IMR-90 (cell line): ENCODE results near the gene EME2. TPM values are rescaled to one million over a fixed set of nuclear protein-coding genes. Genes with fewer than 3 reads are reported as not detected.

Source experiments
- ATAC-seq: fragments of 200-7000 bp; cut with Tn5 transposase; 2 replicates; pipeline ENCODE4 v1.9.1; 2020; ENCODE audit warnings: low read depth, mild to moderate bottlenecking, moderate library complexity
- BruUV-seq: library from RNA; stranded (reverse); fragments of 400-500 nt; replicated peaks from 2 replicates; lab custom pipeline; 2021; lab: Mats Ljungman, UMichigan
- CTCF ChIA-PET: fragments of 300-600 bp; formaldehyde crosslinking; extraction: SDS; loops from one replicate; lab custom pipeline; 2021; ENCODE audit warnings: antibody characterized with exemption; lab: Yijun Ruan, JAX
- POLR2A ChIA-PET: fragments of 300-600 bp; sonication (Branson Sonifier 250); formaldehyde crosslinking; loops from one replicate; lab custom pipeline; 2022; ENCODE audit warnings: antibody characterized with exemption; ENCODE audit not compliant: unreplicated experiment; lab: Charles Lee
- DNase-seq: peaks from one replicate; pipeline ENCODE4 v3.0.0; 2013
- H2AFZ ChIP-seq: replicated peaks from 2 replicates; pipeline ENCODE3; 2013; ENCODE audit warnings: low read length, mild to moderate bottlenecking; ENCODE audit not compliant: poor library complexity
- H2AK5ac ChIP-seq: 2 replicates; pipeline ENCODE4 v1.6.1; 2013; ENCODE audit warnings: low read depth, low read length, inconsistent platforms
- H2AK9ac ChIP-seq: replicated peaks from 2 replicates; pipeline ENCODE3; 2013; ENCODE audit warnings: mild to moderate bottlenecking, low read depth, low read length, moderate library complexity; ENCODE audit not compliant: poor library complexity
- H2BK120ac ChIP-seq: 2 replicates; pipeline ENCODE4 v1.6.1; 2013; ENCODE audit warnings: low read depth, low read length, inconsistent platforms
- H2BK15ac ChIP-seq: 3 replicates; pipeline ENCODE4 v1.6.1; 2013; ENCODE audit warnings: low read depth, low read length, inconsistent platforms
- H2BK20ac ChIP-seq: 2 replicates; pipeline ENCODE4 v1.6.1; 2013; ENCODE audit warnings: low read depth, mild to moderate bottlenecking, inconsistent platforms, low read length, moderate library complexity
- H2BK5ac ChIP-seq: 2 replicates; pipeline ENCODE4 v1.6.1; 2013; ENCODE audit warnings: mild to moderate bottlenecking, low read depth, low read length, inconsistent platforms; ENCODE audit not compliant: poor library complexity, severe bottlenecking
- H3K14ac ChIP-seq: replicated peaks from 2 replicates; pipeline ENCODE4 v1.6.1; 2013; ENCODE audit warnings: low read depth, low read length, inconsistent platforms
- H3K18ac ChIP-seq: 2 replicates; pipeline ENCODE4 v1.6.1; 2013; ENCODE audit warnings: low read depth, low read length, control low read depth
- H3K23ac ChIP-seq: 2 replicates; pipeline ENCODE4 v1.6.1; 2013; ENCODE audit warnings: low read depth, low read length, inconsistent platforms
- H3K27ac ChIP-seq: 2 replicates; pipeline ENCODE4 v1.5.1; 2013; ENCODE audit warnings: mild to moderate bottlenecking, control low read depth, low read length; ENCODE audit not compliant: insufficient read depth
- H3K27me3 ChIP-seq: 2 replicates; pipeline ENCODE4 v1.6.1; 2013; ENCODE audit warnings: low read length; ENCODE audit not compliant: control insufficient read depth, insufficient read depth
- H3K36me3 ChIP-seq: 2 replicates; pipeline ENCODE4 v1.6.1; 2013; ENCODE audit warnings: low read length, mixed read lengths; ENCODE audit not compliant: control insufficient read depth, insufficient read depth
- H3K4ac ChIP-seq: 2 replicates; pipeline ENCODE4 v1.6.1; 2013; ENCODE audit warnings: low read depth, low read length, inconsistent platforms
- H3K4me1 ChIP-seq: 2 replicates; pipeline ENCODE4 v1.6.1; 2013; ENCODE audit warnings: low read length, mixed read lengths; ENCODE audit not compliant: control insufficient read depth, insufficient read depth
- H3K4me2 ChIP-seq: 2 replicates; pipeline ENCODE4 v1.6.1; 2013; ENCODE audit warnings: low read depth, mild to moderate bottlenecking, control low read depth, low read length, moderate library complexity
- H3K4me3 ChIP-seq: 2 replicates; pipeline ENCODE4 v1.5.1; 2013; ENCODE audit warnings: low read depth, mild to moderate bottlenecking, control low read depth, low read length, moderate library complexity; ENCODE audit not compliant: insufficient read depth
- H3K56ac ChIP-seq: 2 replicates; pipeline ENCODE4 v1.6.1; 2013; ENCODE audit warnings: low read length, inconsistent platforms; ENCODE audit not compliant: insufficient read depth; ENCODE audit errors: extremely low read depth
- H3K79me1 ChIP-seq, 2 experiments: 2 replicates each; pipeline ENCODE4 v1.6.1; 2013; ENCODE audit warnings: low read length in 2 of 2, inconsistent platforms in 1 of 2, low read depth in 1 of 2
- H3K9ac ChIP-seq: 2 replicates; pipeline ENCODE4 v1.6.1; 2013; ENCODE audit warnings: low read depth, low read length, control low read depth
- H3K9me1 ChIP-seq: 2 replicates; pipeline ENCODE4 v1.6.1; 2013; ENCODE audit warnings: low read length, inconsistent platforms; ENCODE audit not compliant: insufficient read depth
- H3K9me3 ChIP-seq: 2 replicates; pipeline ENCODE4 v1.6.1; 2013; ENCODE audit warnings: low read length; ENCODE audit not compliant: control insufficient read depth, insufficient read depth
- H4K20me1 ChIP-seq: 2 replicates; pipeline ENCODE4 v1.6.1; 2013; ENCODE audit warnings: low read length, inconsistent platforms; ENCODE audit not compliant: insufficient read depth
- H4K5ac ChIP-seq: 2 replicates; pipeline ENCODE4 v1.6.1; 2013; ENCODE audit warnings: mild to moderate bottlenecking, low read depth, low read length, control low read depth
- H4K8ac ChIP-seq, 2 experiments: 2 replicates each; pipeline ENCODE4 v1.6.1; 2013; ENCODE audit warnings: low read depth in 2 of 2, low read length in 2 of 2, control low read depth in 1 of 2, inconsistent platforms in 1 of 2
- H4K91ac ChIP-seq: 2 replicates; pipeline ENCODE4 v1.6.1; 2013; ENCODE audit warnings: low read depth, low read length, inconsistent platforms; ENCODE audit not compliant: insufficient read depth
- BHLHE40 ChIP-seq: fragments of 150-350 bp; IDR thresholded peaks from 2 replicates; pipeline ENCODE4 v1.6.1; 2016; ENCODE audit warnings: mild to moderate bottlenecking, low read depth, low read length
- CEBPB ChIP-seq: IDR thresholded peaks from 2 replicates; pipeline ENCODE4 v1.6.1; 2012; ENCODE audit warnings: low read depth, low read length, improper control_type of control experiment
- CHD1 ChIP-seq: IDR thresholded peaks from 2 replicates; pipeline ENCODE4 v1.6.1; 2012; ENCODE audit warnings: low read depth, low read length, improper control_type of control experiment
- CTCF ChIP-seq: conservative IDR thresholded peaks from 2 replicates; pipeline ENCODE4 v1.5.1; 2012; ENCODE audit warnings: mild to moderate bottlenecking, low read depth, low read length, improper control_type of control experiment
- ELK1 ChIP-seq: fragments of 150-350 bp; IDR thresholded peaks from 2 replicates; pipeline ENCODE4 v1.6.1; 2016; ENCODE audit warnings: low read depth, mild to moderate bottlenecking, low read length, moderate library complexity, borderline replicate concordance
- MAFK ChIP-seq: IDR thresholded peaks from 2 replicates; pipeline ENCODE4 v1.6.1; 2012; ENCODE audit warnings: low read depth, low read length, improper control_type of control experiment
- MAZ ChIP-seq: IDR thresholded peaks from 2 replicates; pipeline ENCODE4 v1.6.1; 2012; ENCODE audit warnings: low read depth, mild to moderate bottlenecking, low read length, improper control_type of control experiment, moderate library complexity, borderline replicate concordance
- MXI1 ChIP-seq: IDR thresholded peaks from 2 replicates; pipeline ENCODE4 v1.6.1; 2012; ENCODE audit warnings: low read depth, mild to moderate bottlenecking, low read length, moderate library complexity, borderline replicate concordance
- NFE2L2 ChIP-seq: fragments of 150-350 bp; IDR thresholded peaks from 2 replicates; pipeline ENCODE4 v1.6.1; 2016; ENCODE audit warnings: low read depth, mild to moderate bottlenecking, low read length
- RAD21 ChIP-seq: IDR thresholded peaks from 2 replicates; pipeline ENCODE4 v1.6.1; 2012; ENCODE audit warnings: low read length, improper control_type of control experiment
- WGBS, 2 experiments: methylation state at CpG; one replicate each; pipeline versions ENCODE4 v1.1.5 to v1.1.7; 2013; ENCODE audit warnings: missing lambda C conversion rate in 2 of 2; ENCODE audit not compliant: insufficient read length in 1 of 2; ENCODE audit errors: extremely low coverage in 2 of 2; 5-methylcytosine and 5-hydroxymethylcytosine counted together
- dilution Hi-C: fragments of 300-500 bp; cut with HindIII; formaldehyde crosslinking; loops from one replicate; pipeline ENCODE4 v1.14.3; 2018; ENCODE audit warnings: low sequenced_read_pairs; ENCODE audit not compliant: unreplicated experiment
- in situ Hi-C: fragments of 300-500 bp; cut with MboI; formaldehyde crosslinking; loops from 3 replicates; pipeline ENCODE4 v1.14.3; 2019; ENCODE audit warnings: low sequenced_read_pairs, inconsistent platforms, mixed read lengths
- intact Hi-C: fragments of 100-400 bp; cut with micrococcal nuclease; formaldehyde crosslinking; loops from 2 replicates; pipeline ENCODE4 v1.10.0; 2022
- polyA plus RNA-seq, 3 experiments: library from polyadenylated mRNA; depleted of rRNA; stranded (reverse); fragments of >200 nt; gene quantifications; 2 replicates each; pipeline ENCODE4 v1.2.3, GENCODE V29; 2012; ENCODE audit warnings: low replicate concordance in 1 of 3
- total RNA-seq: library from RNA; depleted of rRNA; stranded (reverse); fragments of >200 nt; gene quantifications from 2 replicates; pipeline ENCODE4 v1.2.3, GENCODE V29; 2012

EME2 gene
- total and polyA plus RNA-seq, 2 of the 4 experiments (the other 2 are of a cell fraction): 1.3 to 9.6 TPM

- TF ChIP-seq RAD21: no peak
Measured at GRCh38 chr16:1791943-1792812, 19.6 kb downstream of the EME2 start (continued).

GRCh38 chr16:1792836-1793577 is 20.4 kb downstream of the EME2 start:
- no peaks in the 10 kb centered on the region for H3K79me1 ChIP-seq
- no peak overlapping the region for H2AK9ac ChIP-seq
- no peak overlapping the region for H3K56ac ChIP-seq
- no peak overlapping the region for H2BK120ac ChIP-seq
- intact Hi-C loops: no loop called here
- no peak overlapping the region for H2BK5ac ChIP-seq
- H3K4me1 ChIP-seq: no peaks in the 10 kb centered on the region
- DNase-seq: no peak
- H3K9me1 ChIP-seq: 0 out of 2 replicates have a peak, but pooled peaks cover 2% of the 10 kb centered on the region
- no peaks in the 10 kb centered on the region for H3K27me3 ChIP-seq
- H4K8ac ChIP-seq: no peak overlapping the region
- peaks cover 5% of the 10 kb centered on the region; the same call in 1 of the 2 replicates for H3K9me3 ChIP-seq
- BruUV-seq: no TSS peak
- no peak overlapping the region for H3K27ac ChIP-seq
- no peak overlapping the region for H3K23ac ChIP-seq
- TF ChIP-seq CEBPB (no peak), CHD1 (no peak), MAZ (no peak), MAFK (no peak), BHLHE40 (no peak), MXI1 (no peak), ELK1 (no peak), CTCF (no peak), NFE2L2 (no peak)
- no peak overlapping the region for H3K4me3 ChIP-seq
- H3K36me3 ChIP-seq: peaks cover 24% of the 10 kb centered on the region
- ChIA-PET POLR2A (no interaction called here), CTCF (no interaction called here)
- H4K91ac ChIP-seq: no peak overlapping the region
- no peak overlapping the region for H2BK20ac ChIP-seq
- H3K4me2 ChIP-seq: no peak overlapping the region
- H3K9ac ChIP-seq: no peak overlapping the region
- no peak overlapping the region for H2AK5ac ChIP-seq
- no peak overlapping the region for H3K18ac ChIP-seq
- dilution Hi-C loops: no loop called here
- H2BK15ac ChIP-seq: no peak overlapping the region
- peaks cover under 1% of the 10 kb centered on the region; the same call in 1 of the 2 replicates for H4K20me1 ChIP-seq
- H3K14ac ChIP-seq: no peak overlapping the region
- ATAC-seq: no peak
- in situ Hi-C loops: no loop called here
- no peak overlapping the region for H3K4ac ChIP-seq
- no peak overlapping the region for H4K5ac ChIP-seq
- H2AFZ ChIP-seq: no peak overlapping the region
- WGBS, 2 experiments: 89% methylated on average over 10 of the region's 33 CpGs; no CpG with 5 or more reads in 1 of the 2 experiments
